CD4-positive, alpha-beta T cell (primary cell): ENCODE data around the gene COL18A1. TPM values are rescaled to one million over a fixed set of nuclear protein-coding genes. Genes with fewer than 3 reads are reported as not detected.

ENCODE experiments used
- ATAC-seq: fragments of 200-7000 bp; cut with Tn5 transposase; one replicate; pipeline ENCODE4 v1.10.0; 2022; ENCODE audit warnings: mild to moderate bottlenecking; ENCODE audit not compliant: poor library complexity
- CTCF ChIA-PET: fragments of 350-600 bp; sonication (Branson Sonifier 250); formaldehyde crosslinking; loops from one replicate; lab custom pipeline; 2021; ENCODE audit warnings: antibody characterized with exemption, inconsistent platforms; lab: Charles Lee
- POLR2A ChIA-PET: fragments of 350-600 bp; sonication (Branson Sonifier 250); formaldehyde crosslinking; loops from one replicate; lab custom pipeline; 2021; ENCODE audit warnings: antibody characterized with exemption, inconsistent platforms; lab: Charles Lee
- DNase-seq, 14 experiments: peaks; one replicate each; pipeline ENCODE4 v3.0.0-alpha.2; 2013 to 2020; ENCODE audit warnings: mixed read lengths in 2 of 14
- H3K27ac ChIP-seq, 2 donors: one replicate each; pipeline versions ENCODE4 v1.5.1 to v1.7.0; 2013; ENCODE audit warnings: low read length in 2 of 2, low read depth in 1 of 2, mild to moderate bottlenecking in 1 of 2
- H3K27me3 ChIP-seq, 2 experiments: 1 replicate in 1 of 2; 2 replicates in 1 of 2; pipeline versions ENCODE4 v1.6.1 to v1.7.0; 2013; ENCODE audit warnings: low read length in 2 of 2, control low read depth in 1 of 2, mild to moderate bottlenecking in 1 of 2, moderate library complexity in 1 of 2; ENCODE audit not compliant: insufficient read depth in 2 of 2, control insufficient read depth in 1 of 2
- H3K36me3 ChIP-seq: one replicate; pipeline ENCODE4 v1.6.1; 2013; ENCODE audit warnings: low read length, control low read depth; ENCODE audit not compliant: insufficient read depth
- H3K4me1 ChIP-seq: one replicate; pipeline ENCODE4 v1.6.1; 2013; ENCODE audit warnings: low read length, control low read depth; ENCODE audit not compliant: insufficient read depth
- H3K4me3 ChIP-seq: one replicate; pipeline ENCODE4 v1.5.1; 2013; ENCODE audit warnings: mild to moderate bottlenecking, low read length, moderate library complexity
- H3K9me3 ChIP-seq, 2 experiments: 1 replicate in 1 of 2; 2 replicates in 1 of 2; pipeline versions ENCODE4 v1.6.1 to v1.7.0; 2013; ENCODE audit warnings: low read length in 2 of 2, mild to moderate bottlenecking in 2 of 2, control low read depth in 1 of 2, moderate library complexity in 1 of 2; ENCODE audit not compliant: control insufficient read depth in 1 of 2, insufficient read depth in 1 of 2
- H3K27ac Mint-ChIP-seq: one replicate; pipeline ENCODE4 v1.8.0; 2020; ENCODE audit warnings: mixed read lengths
- H3K27me3 Mint-ChIP-seq: one replicate; pipeline ENCODE4 v1.8.0; 2021; ENCODE audit warnings: mixed read lengths
- H3K36me3 Mint-ChIP-seq: one replicate; pipeline ENCODE4 v1.8.0; 2021; ENCODE audit warnings: low read depth, mixed read lengths
- H3K4me1 Mint-ChIP-seq: one replicate; pipeline ENCODE4 v1.8.0; 2021; ENCODE audit warnings: low read depth, mixed read lengths
- H3K4me3 Mint-ChIP-seq: one replicate; pipeline ENCODE4 v1.8.0; 2020; ENCODE audit warnings: mild to moderate bottlenecking, mixed read lengths
- H3K9me3 Mint-ChIP-seq: one replicate; pipeline ENCODE4 v1.8.0; 2020; ENCODE audit warnings: mixed read lengths
- CTCF ChIP-seq: fragments of 200-600 bp; IDR thresholded peaks from one replicate; pipeline ENCODE4 v1.8.0; 2022; ENCODE audit warnings: antibody characterized with exemption, mild to moderate bottlenecking
- intact Hi-C, 2 experiments: fragments of 100-400 bp; cut with DNase I in 1 of 2; cut with micrococcal nuclease in 1 of 2; formaldehyde crosslinking; loops; one replicate each; pipeline versions ENCODE4 v1.15.1 to v1.9.0; 2023 to 2025; cut with DNase I, micrococcal nuclease
- total RNA-seq, 174 experiments: library from RNA in 2 of 174; stranded (reverse) in 2 of 174; gene quantifications; one replicate each; pipeline ENCODE4 v1.2.3 and lab custom pipeline; 2021 to 2026

The COL18A1 gene
- total RNA-seq, 2 experiments from 2014 or later: 15.2 to 16.0 TPM

- ChIA-PET CTCF (no interaction called here), POLR2A (no interaction called here)
- Histone ChIP-seq H3K27me3 (peaks cover 0 to 4% of the 10 kb centered on the region in 2 experiments), H3K4me1 (peaks cover 3% of the 10 kb centered on the region), H3K27ac (no peak overlapping the region), H3K4me3 (no peak overlapping the region), H3K36me3 (no peaks in the 10 kb centered on the region), H3K9me3 (no peaks in the 10 kb centered on the region)
- H3K27me3 Mint-ChIP-seq: peaks cover 6% of the 10 kb centered on the region
- peaks cover 10% of the 10 kb centered on the region for H3K4me1 Mint-ChIP-seq
- no peaks in the 10 kb centered on the region for H3K36me3 Mint-ChIP-seq
- intact Hi-C loops: no loop called here
- no peak for DNase-seq
- H3K9me3 Mint-ChIP-seq: no peaks in the 10 kb centered on the region
- no peak for TF ChIP-seq CTCF
- H3K27ac Mint-ChIP-seq: no peak overlapping the region
- H3K4me3 Mint-ChIP-seq: no peak overlapping the region
- no peak for ATAC-seq
These were observed 33.9 kb upstream of the COL18A1 start for GRCh38 chr21:45371081-45371480.

DNA sequence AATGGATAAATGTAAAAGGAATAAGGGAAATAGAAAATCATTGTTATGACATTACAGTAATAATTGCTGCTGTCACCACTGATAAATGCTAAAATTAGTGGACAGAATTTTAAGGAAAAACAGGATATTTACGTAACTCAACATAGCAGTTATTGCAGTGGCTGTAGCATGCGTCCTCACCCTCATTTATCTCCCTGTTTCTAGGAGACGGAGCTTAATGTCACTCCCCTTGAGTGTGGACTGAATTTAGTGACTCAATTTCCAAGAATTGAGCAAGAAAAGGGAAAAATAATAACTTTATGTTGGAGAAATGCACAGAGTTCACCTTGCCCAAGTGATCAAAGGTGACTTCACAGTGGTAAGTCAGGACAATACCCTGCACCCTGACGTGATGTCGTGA lies 33.3 kb upstream of the COL18A1 start:
- ATAC-seq: no peak
- peaks cover 6% of the 10 kb centered on the region for H3K27me3 Mint-ChIP-seq
- no peak overlapping the region for H3K27ac Mint-ChIP-seq
- intact Hi-C loops: no loop called here
- ChIA-PET CTCF (no interaction called here), POLR2A (no interaction called here)
- peaks cover 10% of the 10 kb centered on the region for H3K4me1 Mint-ChIP-seq
- H3K27me3 ChIP-seq: peaks cover 0 to 4% of the 10 kb centered on the region in 2 experiments
- H3K9me3 Mint-ChIP-seq: no peaks in the 10 kb centered on the region
- H3K36me3 ChIP-seq: no peaks in the 10 kb centered on the region
- H3K4me3 ChIP-seq: no peak overlapping the region
- no peak for TF ChIP-seq CTCF
- no peak overlapping the region for H3K4me3 Mint-ChIP-seq
- no peaks in the 10 kb centered on the region for H3K9me3 ChIP-seq
- H3K27ac ChIP-seq: no peak overlapping the region
- H3K36me3 Mint-ChIP-seq: no peaks in the 10 kb centered on the region
- peaks cover 3% of the 10 kb centered on the region for H3K4me1 ChIP-seq
- DNase-seq: no peak

DNA sequence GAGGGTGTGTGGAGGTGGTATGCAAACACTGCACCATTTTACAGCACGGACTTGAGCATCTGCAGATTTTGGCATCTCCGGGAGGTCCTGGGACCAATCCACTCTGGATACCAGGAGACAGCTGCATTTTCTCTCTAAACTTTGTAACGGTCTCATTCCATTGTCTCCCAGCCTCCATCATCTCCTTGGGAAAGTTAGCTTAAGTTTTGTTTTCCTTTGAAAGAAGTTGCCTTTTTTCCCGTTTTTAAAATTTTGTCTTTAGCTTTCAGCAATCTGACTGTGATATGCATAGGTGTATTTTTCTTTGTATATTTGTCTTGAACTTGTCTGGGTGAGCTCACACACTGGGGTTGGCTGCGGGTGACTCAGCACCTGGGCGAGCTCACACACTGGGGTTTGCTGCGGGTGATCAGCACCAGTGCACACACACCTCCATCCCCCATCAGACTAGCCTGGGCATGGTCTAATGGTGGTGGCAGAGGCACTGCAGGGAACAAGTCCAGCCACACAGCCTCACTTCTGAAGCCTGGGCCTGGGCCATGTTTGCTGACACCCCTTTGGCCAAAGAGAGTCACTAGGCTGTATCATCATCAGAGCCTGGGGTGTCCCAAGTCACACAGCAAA lies 32.1 kb upstream of the COL18A1 start:
- H3K36me3 Mint-ChIP-seq: no peaks in the 10 kb centered on the region
- H3K4me3 ChIP-seq: no peak overlapping the region
- no peak overlapping the region for H3K27ac Mint-ChIP-seq
- no peak for DNase-seq
- H3K27me3 ChIP-seq: peaks cover 0 to 4% of the 10 kb centered on the region in 2 experiments
- H3K4me1 Mint-ChIP-seq: peaks cover 10% of the 10 kb centered on the region
- peaks cover 11% of the 10 kb centered on the region for H3K27me3 Mint-ChIP-seq
- no peak for ATAC-seq
- H3K9me3 ChIP-seq: no peaks in the 10 kb centered on the region
- ChIA-PET CTCF (no interaction called here), POLR2A (no interaction called here)
- no peaks in the 10 kb centered on the region for H3K9me3 Mint-ChIP-seq
- intact Hi-C loops: no loop called here
- no peak overlapping the region for H3K4me3 Mint-ChIP-seq
- no peaks in the 10 kb centered on the region for H3K36me3 ChIP-seq
- peaks cover 3% of the 10 kb centered on the region for H3K4me1 ChIP-seq
- no peak for TF ChIP-seq CTCF
- H3K27ac ChIP-seq: no peak overlapping the region
